ENCODE data around the gene RSAD2. TPM values are rescaled to one million over a fixed set of nuclear protein-coding genes. Genes with fewer than 3 reads are reported as not detected.

RSAD2 gene
- total RNA-seq, 1 donor from 2014 or later: 0.67 TPM

GRCh38 chr2:6864231-6864754, 13.3 kb upstream of the RSAD2 start:
- Mint-ChIP-seq H3K4me1 (peaks cover 11% of the 10 kb centered on the region), H3K4me3 (peak overlapping the region; percentile 64), H3K27me3 (no peaks in the 10 kb centered on the region), H3K9me3 (peaks cover 8% of the 10 kb centered on the region), H3K36me3 (ENCODE audit: low read depth) (peaks cover 15% of the 10 kb centered on the region), H3K27ac (no peak overlapping the region)
- no peak for ATAC-seq (ENCODE audit: low read depth)
- no peak for DNase-seq
- intact Hi-C loops (cut with micrococcal nuclease): no loop called here
- ChIA-PET CTCF (no interaction called here), POLR2A (no interaction called here)
- TF ChIP-seq CTCF (IDR thresholded peaks at IDR 0.05): no peak

- H3K4me1 Mint-ChIP-seq: peaks cover 11% of the 10 kb centered on the region
Observed at GRCh38 chr2:6864923-6865345, 12.6 kb upstream of the RSAD2 start.

GRCh38 chr2:6865346-6866274, 12.0 kb upstream of the RSAD2 start, which contains the start of gene CMPK2:
TSS of gene CMPK2 (minus strand) at chr2:6865907. CDS start at chr2:6865696, 211 bp downstream.
- CTCF ChIA-PET: interaction anchor here (1.0 to 1.6 kb wide), 2 partner anchors 12 to 27 kb away, joined by 3 to 7 read pairs; partner anchors contain the start of gene RSAD2
- Mint-ChIP-seq H3K9me3 (peaks cover 1% of the 10 kb centered on the region), H3K4me1 (peaks cover 11% of the 10 kb centered on the region), H3K36me3 (ENCODE audit: low read depth) (peaks cover 6% of the 10 kb centered on the region), H3K27ac (peak within 1 kb of the TSS; percentile 50), H3K27me3 (no peaks in the 10 kb centered on the region), H3K4me3 (peak within 1 kb of the TSS; percentile 87)
- POLR2A ChIA-PET: no interaction called here
- peak; percentile 65 for DNase-seq
- intact Hi-C loops (cut with micrococcal nuclease): loop anchor here (1.0 kb wide), 1 partner anchor 12 kb away; the partner anchor contains the start of gene RSAD2
- peak; percentile 72 for ATAC-seq (ENCODE audit: low read depth)
- TF ChIP-seq CTCF (IDR thresholded peaks at IDR 0.05): no peak

More at GRCh38 chr2:6864923-6865345, 12.6 kb upstream of the RSAD2 start:
- Mint-ChIP-seq H3K36me3 (ENCODE audit: low read depth) (peaks cover 13% of the 10 kb centered on the region), H3K4me3 (peak overlapping the region; percentile 64), H3K9me3 (peaks cover 7% of the 10 kb centered on the region), H3K27me3 (no peaks in the 10 kb centered on the region), H3K27ac (no peak overlapping the region)
- peak; percentile 11 for ATAC-seq (ENCODE audit: low read depth)
- DNase-seq: no peak
- intact Hi-C loops (cut with micrococcal nuclease): no loop called here
- ChIA-PET CTCF (interaction anchor here (1.6 kb wide), 1 partner anchor 12 kb away, joined by 7 read pairs; the partner anchor contains the start of gene RSAD2), POLR2A (no interaction called here)
- TF ChIP-seq CTCF (IDR thresholded peaks at IDR 0.05): no peak

GRCh38 chr2:6866275-6866671, 11.3 kb upstream of the RSAD2 start:
- Mint-ChIP-seq H3K27ac (peak overlapping the region; percentile 50), H3K9me3 (no peaks in the 10 kb centered on the region), H3K27me3 (no peaks in the 10 kb centered on the region), H3K4me3 (peak overlapping the region; percentile 87), H3K4me1 (peaks cover 11% of the 10 kb centered on the region), H3K36me3 (ENCODE audit: low read depth) (peaks cover 5% of the 10 kb centered on the region)
- ChIA-PET CTCF (interaction anchor here (1.0 to 1.6 kb wide), 3 partner anchors 11 to 26 kb away, joined by 3 to 7 read pairs (median 4); partner anchors contain the start of gene RSAD2), POLR2A (no interaction called here)
- intact Hi-C loops (cut with micrococcal nuclease): loop anchor here (1.0 kb wide), 1 partner anchor 11 kb away; the partner anchor contains the start of gene RSAD2
- no peak for TF ChIP-seq CTCF (IDR thresholded peaks at IDR 0.05)
- no peak for DNase-seq
- peak; percentile 37 for ATAC-seq (ENCODE audit: low read depth)

- Mint-ChIP-seq H3K9me3 (no peaks in the 10 kb centered on the region), H3K4me1 (peaks cover 11% of the 10 kb centered on the region), H3K27ac (no peak overlapping the region), H3K27me3 (no peaks in the 10 kb centered on the region), H3K36me3 (ENCODE audit: low read depth) (no peaks in the 10 kb centered on the region), H3K4me3 (no peak overlapping the region)
- no peak for DNase-seq
- intact Hi-C loops (cut with micrococcal nuclease): loop anchor here (1.0 kb wide), 1 partner anchor 10 kb away; the partner anchor contains the start of gene RSAD2
- no peak for ATAC-seq (ENCODE audit: low read depth)
- no peak for TF ChIP-seq CTCF (IDR thresholded peaks at IDR 0.05)
- POLR2A ChIA-PET: no interaction called here
- CTCF ChIA-PET: interaction anchor here (1.4 kb wide), 1 partner anchor 10 kb away, joined by 4 read pairs; the partner anchor contains the start of gene RSAD2
Observed at GRCh38 chr2:6866982-6867381, 10.6 kb upstream of the RSAD2 start.

Measured in activated B cell treated with CpG ODN at 0.5 μM for 24 hours (primary cell).